ENCODE measurements around the gene DUOX1.

Gene DUOX1

DNA sequence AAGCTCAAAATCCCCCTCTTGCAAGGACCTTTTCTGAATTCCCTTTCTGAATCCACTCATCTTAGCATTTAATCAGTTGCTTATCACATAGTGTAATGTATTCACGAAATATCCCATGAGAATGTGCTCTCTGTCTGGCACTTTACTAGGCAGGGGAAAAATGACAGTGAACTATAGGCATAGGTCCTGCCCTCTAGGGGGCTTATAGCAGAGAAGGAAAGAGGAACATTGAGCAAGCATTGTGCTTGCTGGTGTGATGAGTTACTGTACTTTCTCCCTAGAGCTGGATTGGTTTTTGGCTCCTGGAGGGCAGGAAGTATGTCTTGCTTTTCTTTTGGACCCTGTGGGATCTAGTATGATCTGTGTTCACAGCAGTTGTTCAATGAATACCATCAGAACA is 42.3 kb upstream of the DUOX1 start:
- TF ChIP-seq, protein P1, sequence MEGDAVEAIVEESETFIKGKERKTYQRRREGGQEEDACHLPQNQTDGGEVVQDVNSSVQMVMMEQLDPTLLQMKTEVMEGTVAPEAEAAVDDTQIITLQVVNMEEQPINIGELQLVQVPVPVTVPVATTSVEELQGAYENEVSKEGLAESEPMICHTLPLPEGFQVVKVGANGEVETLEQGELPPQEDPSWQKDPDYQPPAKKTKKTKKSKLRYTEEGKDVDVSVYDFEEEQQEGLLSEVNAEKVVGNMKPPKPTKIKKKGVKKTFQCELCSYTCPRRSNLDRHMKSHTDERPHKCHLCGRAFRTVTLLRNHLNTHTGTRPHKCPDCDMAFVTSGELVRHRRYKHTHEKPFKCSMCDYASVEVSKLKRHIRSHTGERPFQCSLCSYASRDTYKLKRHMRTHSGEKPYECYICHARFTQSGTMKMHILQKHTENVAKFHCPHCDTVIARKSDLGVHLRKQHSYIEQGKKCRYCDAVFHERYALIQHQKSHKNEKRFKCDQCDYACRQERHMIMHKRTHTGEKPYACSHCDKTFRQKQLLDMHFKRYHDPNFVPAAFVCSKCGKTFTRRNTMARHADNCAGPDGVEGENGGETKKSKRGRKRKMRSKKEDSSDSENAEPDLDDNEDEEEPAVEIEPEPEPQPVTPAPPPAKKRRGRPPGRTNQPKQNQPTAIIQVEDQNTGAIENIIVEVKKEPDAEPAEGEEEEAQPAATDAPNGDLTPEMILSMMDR (IDR thresholded peaks at IDR 0.05; ENCODE audit: insufficient read depth, low read length), result no peak
- TF ChIP-seq POLR2AphosphoS5 (IDR thresholded peaks at IDR 0.05; ENCODE audit: low read depth) (no peak), GABPA (IDR thresholded peaks at IDR 0.05; ENCODE audit: low read depth) (no peak), SPI1 (IDR thresholded peaks at IDR 0.05; ENCODE audit: borderline replicate concordance, low read depth) (no peak)
- TF ChIP-seq, protein P2, sequence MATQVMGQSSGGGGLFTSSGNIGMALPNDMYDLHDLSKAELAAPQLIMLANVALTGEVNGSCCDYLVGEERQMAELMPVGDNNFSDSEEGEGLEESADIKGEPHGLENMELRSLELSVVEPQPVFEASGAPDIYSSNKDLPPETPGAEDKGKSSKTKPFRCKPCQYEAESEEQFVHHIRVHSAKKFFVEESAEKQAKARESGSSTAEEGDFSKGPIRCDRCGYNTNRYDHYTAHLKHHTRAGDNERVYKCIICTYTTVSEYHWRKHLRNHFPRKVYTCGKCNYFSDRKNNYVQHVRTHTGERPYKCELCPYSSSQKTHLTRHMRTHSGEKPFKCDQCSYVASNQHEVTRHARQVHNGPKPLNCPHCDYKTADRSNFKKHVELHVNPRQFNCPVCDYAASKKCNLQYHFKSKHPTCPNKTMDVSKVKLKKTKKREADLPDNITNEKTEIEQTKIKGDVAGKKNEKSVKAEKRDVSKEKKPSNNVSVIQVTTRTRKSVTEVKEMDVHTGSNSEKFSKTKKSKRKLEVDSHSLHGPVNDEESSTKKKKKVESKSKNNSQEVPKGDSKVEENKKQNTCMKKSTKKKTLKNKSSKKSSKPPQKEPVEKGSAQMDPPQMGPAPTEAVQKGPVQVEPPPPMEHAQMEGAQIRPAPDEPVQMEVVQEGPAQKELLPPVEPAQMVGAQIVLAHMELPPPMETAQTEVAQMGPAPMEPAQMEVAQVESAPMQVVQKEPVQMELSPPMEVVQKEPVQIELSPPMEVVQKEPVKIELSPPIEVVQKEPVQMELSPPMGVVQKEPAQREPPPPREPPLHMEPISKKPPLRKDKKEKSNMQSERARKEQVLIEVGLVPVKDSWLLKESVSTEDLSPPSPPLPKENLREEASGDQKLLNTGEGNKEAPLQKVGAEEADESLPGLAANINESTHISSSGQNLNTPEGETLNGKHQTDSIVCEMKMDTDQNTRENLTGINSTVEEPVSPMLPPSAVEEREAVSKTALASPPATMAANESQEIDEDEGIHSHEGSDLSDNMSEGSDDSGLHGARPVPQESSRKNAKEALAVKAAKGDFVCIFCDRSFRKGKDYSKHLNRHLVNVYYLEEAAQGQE (IDR thresholded peaks at IDR 0.05; ENCODE audit: insufficient replicate concordance, low read depth), result no peak
- no peak overlapping the region for H3K27ac ChIP-seq (replicated peaks)
- H3K4me3 ChIP-seq (replicated peaks; ENCODE audit: insufficient read depth, low read length), result no peak overlapping the region
- H3K27me3 ChIP-seq (ENCODE audit: insufficient read depth, poor library complexity, severe bottlenecking), result no peaks in the 10 kb centered on the region
- DNase-seq (ENCODE audit: low read depth in 1 of 2, low spot score in 1 of 2), result peak in 1 of 2 experiments; percentile 3

DNA sequence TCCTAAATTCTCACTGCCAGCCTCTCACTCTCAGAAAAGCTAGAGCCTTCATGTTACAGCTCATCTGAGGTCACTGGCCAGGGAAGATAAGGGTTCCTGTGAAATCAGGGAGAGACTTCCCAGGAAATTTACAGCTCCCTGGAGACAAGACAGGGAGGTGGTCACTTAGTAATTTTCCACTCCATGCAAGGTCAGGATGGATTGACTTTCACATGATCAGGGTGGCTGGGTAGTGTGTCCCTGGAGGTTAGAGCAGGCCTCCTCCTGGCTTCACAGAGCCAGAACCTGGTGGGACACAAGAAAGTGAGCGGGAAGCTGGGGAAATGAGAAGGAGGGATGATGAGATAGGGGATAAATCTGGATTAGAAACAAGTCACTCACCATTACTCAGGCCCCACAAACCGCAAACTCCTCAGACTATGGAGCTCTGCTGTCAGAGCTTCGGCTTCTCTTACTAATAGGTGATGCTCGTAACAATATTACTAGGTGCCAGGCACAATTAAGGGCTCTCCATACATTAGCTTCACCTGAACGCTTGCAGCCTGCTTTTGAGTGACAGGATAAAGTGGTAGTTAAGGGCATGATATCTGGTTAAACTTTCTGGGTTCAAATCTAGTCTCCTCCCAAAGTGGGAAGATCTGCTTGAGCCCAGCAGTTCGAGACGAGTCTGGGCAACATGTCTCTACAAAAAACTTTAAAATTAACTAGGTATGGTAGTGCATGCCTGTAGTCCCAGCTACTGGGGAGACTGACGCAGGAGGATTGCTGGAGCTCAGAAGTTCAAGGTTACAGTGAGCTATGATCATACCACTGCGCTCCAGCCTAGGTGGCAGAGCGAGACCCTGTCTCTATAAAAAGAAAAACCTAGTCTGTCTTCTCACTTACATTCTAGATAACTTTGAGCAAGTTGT is 40.7 kb upstream of the DUOX1 start:
- no peak for DNase-seq (ENCODE audit: low read depth in 1 of 2, low spot score in 1 of 2)
- H3K27me3 ChIP-seq (ENCODE audit: insufficient read depth, poor library complexity, severe bottlenecking), result no peaks in the 10 kb centered on the region
- TF ChIP-seq, protein P2 (IDR thresholded peaks at IDR 0.05; ENCODE audit: insufficient replicate concordance, low read depth), result no peak
- TF ChIP-seq, protein P1 (IDR thresholded peaks at IDR 0.05; ENCODE audit: insufficient read depth, low read length), result no peak
- no peak for TF ChIP-seq GABPA (IDR thresholded peaks at IDR 0.05; ENCODE audit: low read depth)
- no peak for TF ChIP-seq SPI1 (IDR thresholded peaks at IDR 0.05; ENCODE audit: borderline replicate concordance, low read depth)
- TF ChIP-seq POLR2AphosphoS5 (IDR thresholded peaks at IDR 0.05; ENCODE audit: low read depth), result no peak
- no peak overlapping the region for H3K4me3 ChIP-seq (replicated peaks; ENCODE audit: insufficient read depth, low read length)
- no peak overlapping the region for H3K27ac ChIP-seq (replicated peaks)

DNA sequence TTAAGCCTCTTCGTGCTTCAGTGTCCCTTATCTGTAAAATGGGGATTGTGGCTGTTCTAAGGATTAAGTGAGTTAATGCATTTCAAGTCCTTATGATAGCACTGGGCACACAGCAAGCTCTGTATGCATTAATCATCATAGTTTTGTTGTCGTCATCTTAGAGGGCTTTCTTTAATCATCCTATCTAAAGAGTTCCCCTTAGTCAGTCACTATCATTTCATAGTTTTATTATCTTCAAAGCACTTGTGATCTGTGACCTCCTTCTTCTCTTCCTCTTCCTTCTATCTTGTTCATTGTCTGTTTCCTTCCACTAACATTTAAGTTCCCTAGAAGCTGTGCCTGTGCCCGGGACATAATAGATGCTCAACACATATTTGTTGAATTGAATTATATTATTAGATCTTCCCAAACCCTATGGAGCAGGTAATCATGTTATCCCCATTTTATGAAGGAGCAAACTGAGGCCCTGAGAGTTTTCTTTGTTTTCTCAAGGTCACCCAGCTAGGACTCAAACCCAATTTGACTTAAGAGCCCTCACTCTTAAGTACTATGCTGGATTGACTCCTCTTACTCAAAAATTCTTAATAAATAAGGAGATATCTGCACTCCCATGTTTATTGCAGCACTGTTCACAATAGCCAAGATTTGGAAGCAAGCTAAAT is 40.0 kb upstream of the DUOX1 start:
- no peak for TF ChIP-seq GABPA (IDR thresholded peaks at IDR 0.05; ENCODE audit: low read depth)
- TF ChIP-seq, protein P2 (IDR thresholded peaks at IDR 0.05; ENCODE audit: insufficient replicate concordance, low read depth), result no peak
- TF ChIP-seq, protein P1 (IDR thresholded peaks at IDR 0.05; ENCODE audit: insufficient read depth, low read length), result no peak
- TF ChIP-seq POLR2AphosphoS5 (IDR thresholded peaks at IDR 0.05; ENCODE audit: low read depth), result no peak
- no peak for TF ChIP-seq SPI1 (IDR thresholded peaks at IDR 0.05; ENCODE audit: borderline replicate concordance, low read depth)
- no peak for DNase-seq (ENCODE audit: low read depth in 1 of 2, low spot score in 1 of 2)
- H3K4me3 ChIP-seq (replicated peaks; ENCODE audit: insufficient read depth, low read length), result no peak overlapping the region
- no peaks in the 10 kb centered on the region for H3K27me3 ChIP-seq (ENCODE audit: insufficient read depth, poor library complexity, severe bottlenecking)
- no peak overlapping the region for H3K27ac ChIP-seq (replicated peaks)
